ENCODE data around the gene ZNF143.
"Not testable (repeated sequence)": the region's sequence is repeated elsewhere in the genome, so short reads cannot be mapped to it uniquely, and the experiment has no call there.

ZNF143 gene

GRCh38 chr11:9549216-9549615 lies 88.4 kb downstream of the ZNF143 start:
- not testable (repeated sequence) for DNase-seq

- DNase-seq, result no peak
These were observed 89.4 kb downstream of the ZNF143 start for GRCh38 chr11:9550191-9550628.

GRCh38 chr11:9561279-9561982 lies 100.6 kb downstream of the ZNF143 start:
- DNase-seq, result no peak

- DNase-seq, result no peak
These were observed 101.9 kb downstream of the ZNF143 start for GRCh38 chr11:9562716-9563115.

- no peak for DNase-seq
These were observed 102.5 kb downstream of the ZNF143 start for GRCh38 chr11:9563196-9563730.

GRCh38 chr11:9565822-9566560 lies 105.2 kb downstream of the ZNF143 start:
- peak; percentile 100 for DNase-seq

GRCh38 chr11:9566561-9567063 lies 105.8 kb downstream of the ZNF143 start:
- DNase-seq, result no peak

- no peak for DNase-seq
These were observed 106.6 kb downstream of the ZNF143 start for GRCh38 chr11:9567401-9567800.

- DNase-seq, result no peak
These were observed 107.5 kb downstream of the ZNF143 start for GRCh38 chr11:9568161-9568853.

- DNase-seq, result peak; percentile 77
These were observed 108.2 kb downstream of the ZNF143 start for GRCh38 chr11:9568854-9569587.

- DNase-seq, result no peak
These were observed 108.9 kb downstream of the ZNF143 start for GRCh38 chr11:9569588-9570164.

- no peak for DNase-seq
These were observed 109.7 kb downstream of the ZNF143 start for GRCh38 chr11:9570313-9571025.

- DNase-seq, result no peak
These were observed 110.4 kb downstream of the ZNF143 start for GRCh38 chr11:9571071-9571762.

GRCh38 chr11:9571763-9572115 lies 110.9 kb downstream of the ZNF143 start:
- DNase-seq, result no peak

- peak; percentile 98 for DNase-seq
These were observed 112.4 kb downstream of the ZNF143 start, which contains the start of gene WEE1 for GRCh38 chr11:9573052-9573774. Gene WEE1 (plus strand): TSS chr11:9573670. CDS start chr11:9573934, 264 bp downstream.

- no peak for DNase-seq
These were observed 113.2 kb downstream of the ZNF143 start for GRCh38 chr11:9573775-9574621.

- DNase-seq, result peak; percentile 31
These were observed 113.9 kb downstream of the ZNF143 start for GRCh38 chr11:9574622-9575259.

Data from HCEC 1CT (cell line).